ENCODE measurements around the gene HIVEP3.
"Not testable (repeated sequence)": the region's sequence is repeated elsewhere in the genome, so short reads cannot be mapped to it uniquely, and the experiment has no call there.

HIVEP3 gene

DNA sequence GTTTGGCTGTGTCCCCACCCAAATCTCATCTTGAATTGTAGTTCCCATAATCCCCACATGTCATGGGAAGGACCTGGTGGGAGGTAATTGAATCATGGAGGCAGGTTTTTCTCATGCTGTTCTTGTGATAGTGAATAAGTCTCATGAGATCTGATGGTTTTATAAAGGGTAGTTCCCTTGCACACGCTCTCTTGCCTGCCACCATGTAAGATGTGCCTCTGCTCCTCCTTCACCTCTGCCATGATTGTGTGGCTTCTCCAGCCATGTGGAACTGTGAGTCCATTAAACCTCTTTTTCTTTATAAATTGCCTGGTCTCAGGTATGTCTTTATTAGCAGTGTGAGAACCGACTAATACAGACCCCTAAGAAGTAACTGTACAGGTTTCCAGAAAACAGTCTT lies 2.5 kb upstream of the HIVEP3 start:
- DNase-seq (ENCODE audit: low read depth in 2 of 2): not testable (repeated sequence)

DNA sequence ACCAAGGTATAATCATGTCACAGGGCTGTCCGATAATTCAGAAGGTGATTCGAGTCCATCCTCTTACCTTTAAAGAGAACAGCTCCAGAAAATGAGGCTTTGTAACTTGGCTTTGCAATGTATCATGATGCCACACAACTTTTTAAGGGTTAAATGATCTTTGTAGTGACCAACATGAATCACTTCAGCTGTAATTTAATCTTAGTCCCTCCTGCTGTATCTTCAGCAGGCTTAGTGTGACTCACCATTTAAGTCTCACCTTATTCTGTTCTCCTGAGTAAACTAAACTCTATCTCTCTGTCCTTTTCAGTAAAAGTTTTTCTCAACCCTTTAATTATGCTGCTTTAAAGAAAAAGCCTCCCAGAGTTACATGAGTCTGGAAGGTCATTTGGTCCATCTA lies 1.9 kb upstream of the HIVEP3 start:
- DNase-seq (ENCODE audit: low read depth in 2 of 2): no peak

DNA sequence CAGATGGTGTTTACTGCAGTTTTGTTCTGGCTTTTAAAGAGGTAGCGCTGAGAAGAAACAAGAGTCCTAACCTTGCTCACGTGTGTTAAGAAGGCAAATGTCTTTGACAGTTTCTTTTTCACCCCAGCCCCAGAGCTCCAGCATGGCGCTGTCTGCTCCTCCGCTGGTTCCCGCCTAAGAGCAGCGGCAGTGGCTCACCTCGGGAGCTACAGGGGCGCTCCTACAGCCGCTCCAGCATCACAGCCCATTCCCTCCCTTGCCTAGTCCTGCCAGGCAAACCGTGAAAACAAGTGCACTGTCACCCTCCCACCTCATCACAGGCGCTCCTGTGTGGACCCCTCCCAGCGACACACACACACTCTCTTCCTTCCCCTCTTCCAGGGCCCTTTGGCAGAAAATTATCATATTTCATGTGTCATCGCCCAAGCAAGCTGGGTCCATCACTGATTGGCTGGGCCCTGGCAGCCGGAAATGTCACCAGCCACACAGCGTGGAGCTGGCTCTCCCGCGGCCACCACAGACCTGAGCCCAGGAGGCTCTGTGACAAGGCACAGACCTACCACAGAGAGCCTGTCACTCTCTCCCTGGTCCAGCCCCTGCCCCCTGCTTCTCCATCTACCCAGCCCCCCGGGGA lies 1.2 kb upstream of the HIVEP3 start:
- DNase-seq (ENCODE audit: low read depth in 2 of 2): peak; percentile 72 to 78

DNA sequence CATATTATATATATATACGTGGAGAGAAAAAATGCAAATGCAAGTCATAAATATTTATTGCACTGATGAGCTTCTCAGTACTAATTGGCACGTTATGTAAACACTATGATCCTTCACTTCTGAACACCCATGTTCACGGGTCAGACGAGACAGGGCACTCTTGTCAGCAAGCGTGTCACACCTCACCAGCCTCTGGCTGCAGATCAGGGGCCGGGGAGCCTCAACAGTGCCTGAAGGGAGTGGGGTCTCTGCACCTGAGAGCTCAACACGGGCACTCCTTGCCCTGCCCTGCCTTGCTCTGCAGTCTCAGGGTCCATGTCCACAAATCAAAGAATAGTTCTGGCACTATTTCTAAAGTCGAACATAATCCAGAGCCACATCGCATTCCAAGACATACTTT lies 409 bp upstream of the HIVEP3 start:
- DNase-seq (ENCODE audit: low read depth in 2 of 2): no peak

- DNase-seq (ENCODE audit: low read depth in 2 of 2): no peak
These were observed 780 bp downstream of the HIVEP3 start for GRCh38 chr1:41917835-41918449.

- no peak for DNase-seq (ENCODE audit: low read depth in 2 of 2)
These were observed 1.6 kb downstream of the HIVEP3 start for GRCh38 chr1:41917076-41917475.

- no peak for DNase-seq (ENCODE audit: low read depth in 2 of 2)
These were observed 2.7 kb downstream of the HIVEP3 start for GRCh38 chr1:41915786-41916571.

DNA sequence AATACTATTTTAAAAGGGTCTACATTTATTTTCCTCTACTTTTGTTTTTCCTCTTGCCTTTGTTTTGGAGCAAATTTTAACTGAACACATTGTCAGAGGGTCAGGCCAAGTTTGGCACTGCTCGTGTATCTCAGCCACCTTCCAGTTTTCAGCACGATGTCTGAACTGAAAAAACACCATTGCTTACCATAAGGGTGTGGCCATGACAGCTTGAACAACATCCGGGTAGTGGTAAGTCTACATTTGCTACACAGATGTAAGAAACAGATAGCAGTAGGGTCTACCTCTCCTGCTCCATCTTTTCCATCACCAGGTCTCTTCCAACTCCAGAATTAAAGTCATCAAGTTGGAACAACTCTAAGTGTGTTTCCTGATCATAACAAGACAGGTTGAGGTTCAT lies 4.2 kb downstream of the HIVEP3 start:
- no peak for DNase-seq (ENCODE audit: low read depth in 2 of 2)

DNA sequence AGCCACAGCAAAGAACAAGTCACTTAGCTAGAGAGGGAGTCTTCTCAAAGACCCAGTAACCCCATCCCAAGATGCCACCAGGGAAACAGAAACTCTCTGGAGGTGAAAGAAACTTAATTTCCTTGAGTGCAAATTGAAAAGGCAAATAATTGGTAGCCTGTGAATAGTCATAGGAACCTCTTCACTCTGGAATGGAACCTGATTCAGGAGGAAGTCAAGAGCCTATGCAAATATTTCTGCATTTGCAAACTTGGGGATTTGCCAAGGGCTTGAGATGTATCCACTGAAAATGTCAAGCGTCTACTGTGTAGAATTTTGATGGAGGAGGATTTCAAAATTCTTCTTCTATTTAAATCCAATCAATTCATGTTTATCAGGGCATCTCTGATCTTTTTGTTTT lies 5.7 kb downstream of the HIVEP3 start:
- no peak for DNase-seq (ENCODE audit: low read depth in 2 of 2)

- no peak for DNase-seq (ENCODE audit: low read depth in 2 of 2)
These were observed 10.3 kb downstream of the HIVEP3 start for GRCh38 chr1:41908288-41908895.

DNA sequence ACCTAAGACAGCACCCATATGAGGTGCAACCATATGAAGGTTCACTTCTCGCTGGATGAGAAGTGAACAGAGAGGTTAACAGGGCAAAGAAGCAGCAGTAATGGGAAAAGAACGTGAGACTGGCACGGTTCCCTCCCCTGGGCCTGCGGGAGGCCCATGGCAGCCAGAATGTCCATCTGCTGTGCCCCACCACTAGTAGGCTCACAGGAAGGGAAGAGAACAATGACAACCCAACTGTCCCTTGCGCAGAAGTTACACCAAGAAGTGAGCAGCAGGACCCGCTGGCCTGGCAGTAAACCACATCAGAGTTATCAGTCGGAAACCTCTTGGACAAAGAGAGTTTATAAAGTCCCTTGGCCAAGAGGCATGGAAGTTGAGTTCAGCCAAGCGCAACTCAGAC lies 11.3 kb downstream of the HIVEP3 start:
- DNase-seq (ENCODE audit: low read depth in 2 of 2): no peak

- no peak for DNase-seq (ENCODE audit: low read depth in 2 of 2)
These were observed 11.8 kb downstream of the HIVEP3 start for GRCh38 chr1:41906943-41907342.

- no peak for DNase-seq (ENCODE audit: low read depth in 2 of 2)
These were observed 13.5 kb downstream of the HIVEP3 start for GRCh38 chr1:41905093-41905675.

GRCh38 chr1:41902664-41903063 lies 16.1 kb downstream of the HIVEP3 start:
- no peak for DNase-seq (ENCODE audit: low read depth in 2 of 2)

GRCh38 chr1:41902159-41902577 lies 16.6 kb downstream of the HIVEP3 start:
- DNase-seq (ENCODE audit: low read depth in 2 of 2): no peak

DNA sequence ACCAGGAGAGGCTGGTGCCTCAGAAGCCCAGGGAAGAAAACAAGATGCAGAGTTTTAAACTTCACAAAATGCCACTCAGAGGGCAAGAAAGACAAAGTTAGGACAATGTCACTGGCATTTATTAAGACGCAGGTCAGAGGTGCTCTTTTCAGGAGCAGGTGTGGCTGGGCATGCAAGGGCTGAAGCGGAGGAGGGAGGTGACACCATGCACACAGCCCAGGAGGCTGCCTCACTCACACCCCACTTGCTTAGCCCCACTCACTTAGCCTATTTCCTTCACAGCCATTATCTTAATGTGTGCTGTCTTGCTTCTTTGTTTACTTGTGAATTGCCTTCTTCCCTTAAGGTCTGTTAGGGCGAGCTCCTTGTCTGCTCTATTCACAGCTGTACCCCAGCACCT lies 17.2 kb downstream of the HIVEP3 start:
- DNase-seq (ENCODE audit: low read depth in 2 of 2): no peak

GRCh38 chr1:41900603-41901444 lies 17.9 kb downstream of the HIVEP3 start:
- no peak for DNase-seq (ENCODE audit: low read depth in 2 of 2)

DNA sequence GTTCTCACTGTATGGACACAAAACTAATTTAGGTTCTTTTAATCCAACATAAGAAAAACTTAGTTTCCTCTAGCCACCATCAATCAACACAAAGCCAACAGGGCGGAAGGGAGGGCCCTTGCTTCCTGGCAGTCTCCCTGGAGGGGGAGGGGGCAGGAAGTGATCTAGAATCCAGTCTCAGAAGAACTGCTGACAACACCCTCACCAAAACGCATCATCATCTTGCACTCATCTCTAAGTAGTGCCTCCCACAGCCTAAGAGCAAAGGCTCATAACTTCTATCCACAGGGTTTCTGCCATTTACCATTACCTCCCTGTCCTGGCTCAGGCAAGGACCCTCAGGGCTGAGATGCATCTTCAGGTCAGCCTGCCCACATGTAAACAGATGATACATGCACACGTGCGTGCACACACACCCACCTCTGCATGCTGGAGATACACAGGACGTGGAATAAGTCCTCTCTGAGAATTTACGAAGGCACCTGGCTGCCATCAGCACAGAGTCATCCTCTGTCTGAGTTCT lies 20.5 kb downstream of the HIVEP3 start:
- peak; percentile 49 to 70 for DNase-seq (ENCODE audit: low read depth in 2 of 2)

GRCh38 chr1:41895552-41895951 lies 23.2 kb downstream of the HIVEP3 start:
- no peak for DNase-seq (ENCODE audit: low read depth in 2 of 2)

DNA sequence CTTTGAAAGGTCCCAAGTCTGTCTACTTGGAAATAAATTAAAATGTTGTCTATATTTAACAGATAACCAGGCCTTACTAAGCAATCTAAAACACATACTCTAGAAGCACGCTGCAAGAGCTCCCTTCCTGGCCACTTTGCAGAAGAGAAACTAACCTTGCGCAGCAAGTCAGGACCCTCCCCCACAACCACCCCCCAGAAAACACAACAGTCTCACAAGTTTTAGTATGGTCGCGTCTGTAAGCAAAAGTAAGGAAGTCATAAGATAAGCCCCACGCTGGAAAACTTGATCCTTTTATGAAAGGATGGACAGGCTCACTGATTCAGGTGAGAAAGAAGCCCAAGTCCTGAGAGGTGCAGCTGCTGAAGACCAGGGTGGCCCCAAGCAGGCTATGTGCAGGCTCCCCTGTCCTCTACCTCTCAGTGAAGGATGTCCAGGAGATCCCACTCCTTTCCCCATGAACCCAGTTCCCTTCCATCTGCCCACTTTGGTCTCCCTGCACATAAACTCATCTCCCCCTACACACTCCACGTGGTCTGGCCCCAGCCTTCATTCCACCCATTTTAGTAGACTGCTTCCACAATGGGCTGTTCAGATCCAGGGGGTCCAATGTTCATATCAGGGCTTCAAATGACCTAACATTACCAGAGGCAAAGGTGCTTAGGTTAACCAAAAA lies 23.8 kb downstream of the HIVEP3 start:
- no peak for DNase-seq (ENCODE audit: low read depth in 2 of 2)
